ENCODE data around the gene SEPTIN5. TPM values are rescaled to one million over a fixed set of nuclear protein-coding genes. Genes with fewer than 3 reads are reported as not detected.

SEPTIN5 gene
- total and polyA plus RNA-seq, 9 of the 15 experiments (the other 6 are each of a cell fraction or from before 2014, with no cell fraction given): 0.03 to 195 (median 119) TPM

GRCh38 chr22:19749876-19750275 is 35.6 kb downstream of the SEPTIN5 start:
- TF ChIP-seq CAMTA2 (CRISPR knock-in tag; conservative IDR thresholded peaks at IDR 0.05) (0 out of 2 replicates have a peak, but pooled peaks have one; percentile 13), HMGN3 (IDR thresholded peaks at IDR 0.05; ENCODE audit: borderline replicate concordance, extremely low read depth, insufficient read length, low read depth, low read length) (peak; percentile 29), ID3 (CRISPR knock-in tag; IDR thresholded peaks at IDR 0.05) (no peak), ID3 (tag; IDR thresholded peaks at IDR 0.05) (0 out of 2 replicates have a peak, but pooled peaks have one; percentile 46), TAF1 (IDR thresholded peaks at IDR 0.05; ENCODE audit: control insufficient read depth, extremely low read depth, insufficient read depth, low read length, severe bottlenecking) (no peak), ZNF668 (CRISPR knock-in tag; IDR thresholded peaks at IDR 0.05) (no peak), CREB1 (IDR thresholded peaks at IDR 0.05) (no peak), CREB1 (CRISPR knock-in tag; IDR thresholded peaks at IDR 0.05) (no peak), CHD1 (IDR thresholded peaks at IDR 0.05; ENCODE audit: low read length) (peak; percentile 16)
- TF ChIP-seq, protein P1, sequence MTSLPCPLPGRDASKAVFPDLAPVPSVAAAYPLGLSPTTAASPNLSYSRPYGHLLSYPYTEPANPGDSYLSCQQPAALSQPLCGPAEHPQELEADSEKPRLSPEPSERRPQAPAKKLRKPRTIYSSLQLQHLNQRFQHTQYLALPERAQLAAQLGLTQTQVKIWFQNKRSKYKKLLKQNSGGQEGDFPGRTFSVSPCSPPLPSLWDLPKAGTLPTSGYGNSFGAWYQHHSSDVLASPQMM (CRISPR knock-in tag; IDR thresholded peaks at IDR 0.05): no peak
- Histone ChIP-seq H3K9ac (ENCODE audit: insufficient read depth in 1 of 2, low read depth in 2 of 2, low read length in 2 of 2) (peak overlapping the region in 1 of 2 experiments; percentile 27; a peak in 2 of 4 replicates), H3K79me2 (ENCODE audit: control insufficient read depth, insufficient read depth, low read length) (no peaks in the 10 kb centered on the region), H3K9me1 (ENCODE audit: control insufficient read depth, insufficient read depth, low read length) (no peaks in the 10 kb centered on the region), H3K9me3 (replicated peaks; ENCODE audit: control insufficient read depth, insufficient read depth, low read depth, low read length) (no peaks in the 10 kb centered on the region; the same call in 1 of the 2 replicates), H3K4me1 (replicated peaks in 1 of 2; ENCODE audit: control insufficient read depth in 2 of 2, insufficient read depth in 2 of 2, low read length in 2 of 2) (peaks cover 5 to 69% of the 10 kb centered on the region in 2 experiments), H2AFZ (ENCODE audit: low read depth, low read length) (no peak overlapping the region), H3K4me2 (ENCODE audit: insufficient read depth, low read length) (no peak overlapping the region), H3K36me3 (ENCODE audit: control insufficient read depth, insufficient read depth, low read length) (no peaks in the 10 kb centered on the region), H4K20me1 (replicated peaks; ENCODE audit: control insufficient read depth, insufficient read depth, low read length) (peaks cover 50% of the 10 kb centered on the region), H3K27ac (ENCODE audit: extremely low read depth, low read depth, low read length) (no peak overlapping the region), H3K4me3 (no peak overlapping the region), H3K27me3 (ENCODE audit: control insufficient read depth in 2 of 2, insufficient read depth in 2 of 2, low read length in 2 of 2) (peaks cover 47 to 78% of the 10 kb centered on the region in 2 experiments; a peak in 4 of 5 replicates)
- WGBS (ENCODE audit: insufficient coverage, low coverage, missing lambda C conversion rate): 8% methylated on average over 12 of the region's 12 CpGs
- BruUV-seq (replicated peaks): no TSS peak
- ATAC-seq (no peak), DNase-seq (ENCODE audit: extremely low read depth in 1 of 4, low spot score in 3 of 4) (no peak), FAIRE-seq (no peak)
- POLR2A ChIA-PET: interaction anchor here (0.5 to 1.9 kb wide), 8 partner anchors 13 to 1278 kb away, joined by 3 to 9 read pairs (median 3); no protein-coding TSS in a partner anchor
- intact Hi-C loops (cut with micrococcal nuclease) (no loop called here), in situ Hi-C loops (cut with MboI) (no loop called here)
- CTCF ChIA-PET (ENCODE audit: low intra/inter-chr PET ratio): no interaction called here
